Thoracic aorta (tissue), 2 donors: ENCODE results near the gene SLC35D1. TPM values are rescaled to one million over a fixed set of nuclear protein-coding genes. Genes with fewer than 3 reads are reported as not detected.

ENCODE experiments used
- ATAC-seq: fragments of 150-250 bp; one replicate; pipeline ENCODE4 v1.8.0; 2017; ENCODE audit warnings: low read depth; ENCODE audit not compliant: insufficient number of reproducible peaks, low FRiP score
- DNase-seq: peaks from one replicate; pipeline ENCODE4 v3.0.0-alpha.2; 2020; ENCODE audit warnings: low spot score
- H3K27ac ChIP-seq, 2 donors: fragments of 200-600 bp; sonication (generic); 1 replicate in 1 of 2; 2 replicates in 1 of 2; pipeline ENCODE4 v1.5.1; 2016; ENCODE audit warnings: mild to moderate bottlenecking in 2 of 2, moderate library complexity in 2 of 2
- H3K27me3 ChIP-seq: fragments of 200-600 bp; sonication (generic); replicated peaks from 2 replicates; pipeline ENCODE4 v1.6.0; 2016; ENCODE audit warnings: mild to moderate bottlenecking; ENCODE audit not compliant: insufficient read depth
- H3K36me3 ChIP-seq: fragments of 200-600 bp; sonication (generic); one replicate; pipeline ENCODE4 v1.5.1; 2016
- H3K4me1 ChIP-seq, 2 donors: fragments of 200-600 bp; sonication (generic); 1 replicate in 1 of 2; 2 replicates in 1 of 2; pipeline versions ENCODE4 v1.5.1 to v1.6.0; 2016; ENCODE audit warnings: low read depth in 2 of 2, mild to moderate bottlenecking in 1 of 2; ENCODE audit not compliant: control insufficient read depth in 1 of 2
- H3K4me3 ChIP-seq: fragments of 200-600 bp; sonication (generic); 2 replicates; pipeline ENCODE4 v1.5.1; 2016; ENCODE audit warnings: mild to moderate bottlenecking
- H3K9me3 ChIP-seq: fragments of 200-600 bp; sonication (generic); 2 replicates; pipeline ENCODE4 v1.5.1; 2016
- CTCF ChIP-seq: fragments of 200-600 bp; sonication (generic); IDR thresholded peaks from one replicate; pipeline ENCODE4 v1.5.1; 2019; ENCODE audit warnings: antibody characterized with exemption
- total RNA-seq, 2 donors: library from RNA; depleted of rRNA; stranded (reverse); fragments of >200 nt; gene quantifications; one replicate each; pipeline versions ENCODE4 v1.1.0 to v1.2.3, GENCODE V29; 2016

SLC35D1 gene
- total RNA-seq, 2 donors from 2014 or later: 14.8 to 22.0 TPM

- H3K4me1 ChIP-seq: peaks cover 0 to 4% of the 10 kb centered on the region in 2 donors
- no peak overlapping the region for H3K27ac ChIP-seq
- no peak overlapping the region for H3K4me3 ChIP-seq
- no peaks in the 10 kb centered on the region for H3K36me3 ChIP-seq
- no peaks in the 10 kb centered on the region for H3K9me3 ChIP-seq
- no peak for ATAC-seq
- no peak for TF ChIP-seq CTCF
- no peaks in the 10 kb centered on the region for H3K27me3 ChIP-seq
- no peak for DNase-seq
These were observed 5.4 kb upstream of the SLC35D1 start for GRCh38 chr1:67059346-67059745.

- Histone ChIP-seq H3K4me1 (peaks cover 0 to 5% of the 10 kb centered on the region in 2 donors), H3K4me3 (no peak overlapping the region), H3K27me3 (no peaks in the 10 kb centered on the region), H3K27ac (no peak overlapping the region), H3K9me3 (no peaks in the 10 kb centered on the region), H3K36me3 (no peaks in the 10 kb centered on the region)
- DNase-seq: no peak
- no peak for TF ChIP-seq CTCF
- no peak for ATAC-seq
These were observed 4.8 kb upstream of the SLC35D1 start for GRCh38 chr1:67058761-67059160.

- Histone ChIP-seq H3K4me3 (no peak overlapping the region), H3K27ac (no peak overlapping the region), H3K27me3 (no peaks in the 10 kb centered on the region), H3K9me3 (no peaks in the 10 kb centered on the region), H3K36me3 (no peaks in the 10 kb centered on the region), H3K4me1 (peaks cover 0 to 5% of the 10 kb centered on the region in 2 donors)
- no peak for TF ChIP-seq CTCF
- DNase-seq: no peak
- ATAC-seq: no peak
These were observed 4.3 kb upstream of the SLC35D1 start for GRCh38 chr1:67058242-67058641.

GRCh38 chr1:67053535-67053784 is 488 bp downstream of the SLC35D1 start:
- TF ChIP-seq CTCF: no peak
- H3K4me3 ChIP-seq: peak overlapping the region; percentile 86
- H3K27me3 ChIP-seq: no peaks in the 10 kb centered on the region
- peaks cover 19 to 42% of the 10 kb centered on the region in 2 donors for H3K4me1 ChIP-seq
- H3K9me3 ChIP-seq: no peaks in the 10 kb centered on the region
- no peak for DNase-seq
- peak; percentile 76 for ATAC-seq
- peaks cover 7% of the 10 kb centered on the region for H3K36me3 ChIP-seq
- H3K27ac ChIP-seq: peak overlapping the region; percentile 92 to 96

GRCh38 chr1:67052741-67053534 is 1.0 kb downstream of the SLC35D1 start:
- H3K27me3 ChIP-seq: no peaks in the 10 kb centered on the region
- H3K36me3 ChIP-seq: peaks cover 13% of the 10 kb centered on the region
- DNase-seq (peak; percentile 2), ATAC-seq (peak; percentile 23)
- peaks cover 22 to 47% of the 10 kb centered on the region in 2 donors for H3K4me1 ChIP-seq
- no peaks in the 10 kb centered on the region for H3K9me3 ChIP-seq
- no peak for TF ChIP-seq CTCF
- H3K27ac ChIP-seq: peak overlapping the region; percentile 92 to 96
- H3K4me3 ChIP-seq: peak overlapping the region; percentile 86
